ENCODE measurements around the gene CHD1L.

CHD1L gene

DNA sequence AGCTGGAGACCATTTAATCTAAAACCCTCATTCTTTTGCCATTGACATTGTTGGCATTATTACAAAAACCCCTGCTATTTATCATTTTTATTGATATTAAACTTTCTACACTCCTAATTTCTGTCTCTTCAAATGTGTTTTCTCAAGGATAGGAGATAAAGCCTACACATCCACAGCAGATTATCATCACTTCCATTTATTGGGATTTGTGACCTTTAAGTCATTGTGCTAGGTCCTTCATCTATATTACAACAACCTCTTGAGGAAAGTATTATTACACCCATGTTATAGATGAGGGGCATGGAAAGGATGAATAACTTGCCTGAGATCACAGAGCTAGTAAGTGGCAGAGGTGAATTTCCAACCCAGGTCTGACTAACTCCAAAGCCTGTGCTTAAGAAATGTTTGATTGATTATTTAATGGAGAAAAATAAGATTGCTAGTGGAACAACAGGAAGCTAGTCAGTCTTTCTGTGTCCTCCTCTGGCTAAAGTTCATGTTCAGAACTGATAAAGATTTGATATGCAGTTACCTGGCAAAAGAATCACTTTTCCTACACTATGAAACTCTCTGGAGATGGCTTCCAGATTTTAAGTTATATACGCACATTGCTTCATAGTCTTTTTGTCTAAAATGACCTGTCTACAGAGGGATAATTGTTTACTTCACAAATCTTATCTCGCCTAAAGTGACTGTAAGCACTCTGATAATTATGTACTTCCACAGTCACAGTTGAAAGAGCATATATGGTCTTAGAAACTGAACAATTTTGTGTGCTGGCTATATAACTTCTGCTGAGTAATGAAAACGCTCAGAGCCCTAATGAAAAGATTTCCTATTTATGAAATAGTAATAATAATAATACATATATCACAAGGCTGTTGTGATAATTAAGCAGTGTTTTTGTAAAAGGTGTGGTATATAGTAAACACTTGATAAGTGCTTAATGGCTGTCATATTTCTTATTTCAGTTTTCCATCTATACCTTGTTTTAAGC lies 32.4 kb upstream of the CHD1L start:
- no peak for TF ChIP-seq Cebpa-rat (IDR thresholded peaks at IDR 0.05)
- H3K27ac ChIP-seq: no peak overlapping the region

DNA sequence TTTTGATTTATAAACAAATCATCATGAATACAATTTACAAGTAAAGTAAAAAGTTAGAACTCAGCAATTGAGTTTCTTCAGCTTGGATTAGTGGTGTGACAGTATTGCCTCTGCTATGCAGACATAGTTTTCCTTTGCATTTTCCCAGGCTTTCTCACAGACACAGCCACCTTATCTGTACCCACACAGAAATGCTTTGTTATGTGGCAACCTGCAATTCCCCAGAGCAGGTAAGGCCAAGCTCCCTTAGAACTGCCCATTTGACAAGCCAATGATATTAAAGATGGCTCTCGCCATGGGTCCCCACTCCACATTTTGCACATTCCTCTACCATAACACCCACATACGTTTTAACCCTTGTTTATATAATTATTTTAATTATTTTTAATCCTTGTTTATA lies 31.5 kb upstream of the CHD1L start:
- TF ChIP-seq Cebpa-rat (IDR thresholded peaks at IDR 0.05): no peak
- Histone ChIP-seq H4K20me1 (no peaks in the 10 kb centered on the region), H3K27ac (no peak overlapping the region), H3K4me3 (no peak overlapping the region), H3K4me1 (peaks cover 8 to 19% (median 16%) of the 10 kb centered on the region in 10 experiments), H3K9me3 (replicated peaks in 1 of 11) (peaks cover 0 to 4% (median 0%) of the 10 kb centered on the region in 11 experiments; a peak in 1 of 22 replicates), H3K27me3 (no peaks in the 10 kb centered on the region), H3K36me3 (peaks cover 0 to 12% (median 0%) of the 10 kb centered on the region in 11 experiments; a peak in 2 of 22 replicates), H3K4me2 (no peak overlapping the region), H3K9ac (no peak overlapping the region)

More for the DNA sequence above, 32.4 kb upstream of the CHD1L start:
- Histone ChIP-seq H3K4me3 (no peak overlapping the region), H3K9me3 (replicated peaks in 1 of 11) (peaks cover 0 to 4% (median 0%) of the 10 kb centered on the region in 11 experiments; a peak in 1 of 22 replicates), H3K4me2 (no peak overlapping the region), H3K9ac (no peak overlapping the region), H3K36me3 (peaks cover 0 to 12% (median 0%) of the 10 kb centered on the region in 11 experiments; a peak in 2 of 22 replicates), H4K20me1 (no peaks in the 10 kb centered on the region), H3K4me1 (peaks cover 8 to 17% (median 13%) of the 10 kb centered on the region in 10 experiments), H3K27me3 (no peaks in the 10 kb centered on the region)

- Histone ChIP-seq H3K27ac (no peak overlapping the region), H3K4me3 (no peak overlapping the region), H3K9ac (no peak overlapping the region), H3K9me3 (replicated peaks in 1 of 11) (peaks cover 0 to 4% (median 0%) of the 10 kb centered on the region in 11 experiments; a peak in 1 of 22 replicates), H3K4me1 (peaks cover 8 to 19% (median 16%) of the 10 kb centered on the region in 10 experiments), H4K20me1 (no peaks in the 10 kb centered on the region), H3K4me2 (no peak overlapping the region), H3K36me3 (peaks cover 0 to 12% (median 0%) of the 10 kb centered on the region in 11 experiments; a peak in 2 of 22 replicates), H3K27me3 (no peaks in the 10 kb centered on the region)
- no peak for TF ChIP-seq Cebpa-rat (IDR thresholded peaks at IDR 0.05)
These were observed 30.9 kb upstream of the CHD1L start for GRCh38 chr1:147211577-147211976.

GRCh38 chr1:147213271-147213670 lies 29.2 kb upstream of the CHD1L start:
- Histone ChIP-seq H3K27me3 (no peaks in the 10 kb centered on the region), H3K9ac (no peak overlapping the region), H3K4me1 (peaks cover 8 to 19% (median 16%) of the 10 kb centered on the region in 10 experiments), H3K36me3 (peaks cover 0 to 8% (median 0%) of the 10 kb centered on the region in 11 experiments; a peak in 2 of 22 replicates), H3K9me3 (replicated peaks in 1 of 11) (peaks cover 0 to 4% (median 0%) of the 10 kb centered on the region in 11 experiments; a peak in 1 of 22 replicates), H3K4me2 (no peak overlapping the region), H3K27ac (no peak overlapping the region), H3K4me3 (no peak overlapping the region), H4K20me1 (no peaks in the 10 kb centered on the region)
- TF ChIP-seq Cebpa-rat (IDR thresholded peaks at IDR 0.05): no peak

DNA sequence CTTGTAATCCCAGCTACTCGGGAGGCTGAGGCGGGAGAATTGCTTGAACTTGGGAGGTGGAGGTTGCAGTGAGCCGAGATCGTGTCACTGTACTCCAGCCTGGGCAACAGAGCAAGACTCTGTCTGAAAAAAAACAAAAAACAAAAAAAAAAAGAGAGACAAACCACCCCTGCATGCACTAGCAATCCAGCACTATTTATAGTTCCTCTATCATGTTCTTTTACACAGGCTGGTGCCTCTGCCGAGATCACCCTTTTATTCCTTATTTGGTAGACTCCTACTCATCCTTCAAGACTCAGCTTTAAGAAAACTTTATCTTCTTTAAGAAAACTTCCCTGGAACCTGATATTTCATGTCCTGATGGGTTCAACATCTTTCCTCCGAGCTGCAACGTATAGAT lies 28.2 kb upstream of the CHD1L start:
- peaks cover 0 to 8% (median 0%) of the 10 kb centered on the region in 11 experiments; a peak in 2 of 22 replicates for H3K36me3 ChIP-seq
- H3K4me1 ChIP-seq: peaks cover 8 to 19% (median 16%) of the 10 kb centered on the region in 10 experiments
- H3K27ac ChIP-seq: no peak overlapping the region
- H3K27me3 ChIP-seq: no peaks in the 10 kb centered on the region
- no peak for TF ChIP-seq Cebpa-rat (IDR thresholded peaks at IDR 0.05)
- peak overlapping the region; percentile 10 to 53 (median 43); a peak in 21 of 22 replicates for H3K4me2 ChIP-seq
- H3K9ac ChIP-seq: no peak overlapping the region
- H3K9me3 ChIP-seq (replicated peaks in 1 of 11): no peaks in the 10 kb centered on the region
- no peaks in the 10 kb centered on the region for H4K20me1 ChIP-seq
- no peak overlapping the region for H3K4me3 ChIP-seq

GRCh38 chr1:147214842-147215539 lies 27.5 kb upstream of the CHD1L start:
- Histone ChIP-seq H3K4me3 (no peak overlapping the region), H3K4me2 (peak overlapping the region in 9 of 11 experiments; percentile 10 to 53 (median 42); a peak in 10 of 22 replicates), H3K9me3 (replicated peaks in 1 of 11) (no peaks in the 10 kb centered on the region), H3K9ac (no peak overlapping the region), H3K4me1 (peaks cover 8 to 19% (median 16%) of the 10 kb centered on the region in 10 experiments), H4K20me1 (no peaks in the 10 kb centered on the region), H3K36me3 (peaks cover 0 to 8% (median 0%) of the 10 kb centered on the region in 11 experiments; a peak in 2 of 22 replicates), H3K27ac (no peak overlapping the region), H3K27me3 (no peaks in the 10 kb centered on the region)
- TF ChIP-seq Cebpa-rat (IDR thresholded peaks at IDR 0.05): no peak

DNA sequence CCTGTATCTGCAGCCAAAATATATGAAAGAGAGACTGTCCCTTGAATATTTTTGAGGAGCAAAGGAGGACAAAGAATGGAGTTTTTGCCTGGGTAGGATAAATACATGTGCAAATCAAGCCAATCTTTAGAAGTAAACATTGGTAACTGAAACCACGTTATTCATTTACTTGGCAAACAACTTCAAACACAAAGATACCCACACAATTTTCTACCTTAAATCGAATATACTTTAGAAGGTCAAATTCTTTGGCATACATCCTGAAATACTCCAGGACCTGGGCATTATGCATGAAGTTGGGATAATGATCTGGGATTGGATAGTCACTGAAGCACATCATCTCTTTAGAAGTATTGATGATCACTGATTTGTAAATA lies 27.0 kb upstream of the CHD1L start:
- TF ChIP-seq Cebpa-rat (IDR thresholded peaks at IDR 0.05): no peak
- Histone ChIP-seq H4K20me1 (no peaks in the 10 kb centered on the region), H3K4me3 (no peak overlapping the region), H3K4me1 (peaks cover 8 to 19% (median 16%) of the 10 kb centered on the region in 10 experiments), H3K9me3 (replicated peaks in 1 of 11) (no peaks in the 10 kb centered on the region), H3K27ac (no peak overlapping the region), H3K36me3 (peaks cover 0 to 8% (median 0%) of the 10 kb centered on the region in 11 experiments; a peak in 2 of 22 replicates), H3K4me2 (peak overlapping the region in 4 of 11 experiments; percentile 28 to 53 (median 46); a peak in 3 of 22 replicates), H3K9ac (no peak overlapping the region), H3K27me3 (no peaks in the 10 kb centered on the region)

DNA sequence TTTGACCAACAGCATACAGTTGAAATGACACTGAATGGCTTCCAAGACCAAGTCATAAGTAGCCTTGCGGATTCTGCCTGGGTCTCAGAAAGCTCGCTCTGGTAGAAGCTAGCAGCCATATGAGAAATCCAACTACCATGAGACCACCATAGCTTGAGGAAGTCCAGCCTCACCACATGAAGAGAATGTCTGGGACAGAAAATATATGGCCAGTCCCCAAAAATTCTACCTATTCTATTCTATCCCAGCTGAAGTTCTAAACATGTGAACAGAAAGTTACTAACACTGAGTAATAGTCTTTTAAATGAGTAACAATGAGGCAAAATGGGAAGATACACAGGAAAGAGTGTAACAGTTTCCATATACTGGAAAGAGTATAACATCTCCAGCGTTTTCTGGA lies 26.4 kb upstream of the CHD1L start:
- no peak overlapping the region for H3K4me2 ChIP-seq
- H4K20me1 ChIP-seq: no peaks in the 10 kb centered on the region
- no peak overlapping the region for H3K4me3 ChIP-seq
- no peaks in the 10 kb centered on the region for H3K9me3 ChIP-seq (replicated peaks in 1 of 11)
- no peak overlapping the region for H3K27ac ChIP-seq
- TF ChIP-seq Cebpa-rat (IDR thresholded peaks at IDR 0.05): no peak
- peaks cover 0 to 8% (median 0%) of the 10 kb centered on the region in 11 experiments; a peak in 2 of 22 replicates for H3K36me3 ChIP-seq
- no peaks in the 10 kb centered on the region for H3K27me3 ChIP-seq
- H3K9ac ChIP-seq: no peak overlapping the region
- H3K4me1 ChIP-seq: peaks cover 8 to 19% (median 16%) of the 10 kb centered on the region in 10 experiments

GRCh38 chr1:147217141-147217540 lies 25.3 kb upstream of the CHD1L start:
- Histone ChIP-seq H3K4me1 (peaks cover 8 to 19% (median 16%) of the 10 kb centered on the region in 10 experiments), H3K27me3 (no peaks in the 10 kb centered on the region), H3K4me3 (no peak overlapping the region), H3K4me2 (no peak overlapping the region), H3K36me3 (peaks cover 0 to 2% (median 0%) of the 10 kb centered on the region in 11 experiments; a peak in 2 of 22 replicates), H4K20me1 (no peaks in the 10 kb centered on the region), H3K9me3 (replicated peaks in 1 of 11) (no peaks in the 10 kb centered on the region), H3K9ac (no peak overlapping the region), H3K27ac (no peak overlapping the region)
- no peak for TF ChIP-seq Cebpa-rat (IDR thresholded peaks at IDR 0.05)
